ENCODE measurements around the gene LMO1. TPM values are rescaled to one million over a fixed set of nuclear protein-coding genes. Genes with fewer than 3 reads are reported as not detected.

Gene LMO1
- total and polyA plus RNA-seq, 2 of the 8 experiments (the other 6 are each of a cell fraction or from before 2014, with no cell fraction given): 0.17 TPM; not detected in 1

DNA sequence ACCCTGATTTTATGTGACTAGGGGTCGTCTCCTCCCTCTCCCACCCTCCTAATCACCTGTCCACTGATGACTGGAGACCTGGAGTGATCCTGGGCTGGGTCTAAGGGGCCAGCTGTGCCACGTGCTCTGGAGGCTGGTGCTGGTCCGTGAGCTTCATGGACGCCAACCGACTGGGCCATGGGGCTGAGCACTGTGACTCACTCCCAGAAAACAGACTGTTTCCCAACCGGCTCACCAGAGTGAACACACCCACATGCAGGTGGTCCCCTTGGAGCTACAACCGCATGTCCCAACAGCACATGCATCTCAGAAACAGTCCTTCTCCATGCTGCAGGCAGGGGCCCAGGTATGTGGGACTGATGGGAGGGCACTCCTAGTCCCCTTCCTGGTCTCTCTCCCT lies 14.0 kb upstream of the LMO1 start (continued):
- TF ChIP-seq ATF2 (IDR thresholded peaks at IDR 0.05; ENCODE audit: low read length): no peak
- no peak for TF ChIP-seq MAX (IDR thresholded peaks at IDR 0.05)
